K562 (cell line): Measurements from ENCODE around the gene UFC1. TPM values are rescaled to one million over a fixed set of nuclear protein-coding genes. Genes with fewer than 3 reads are reported as not detected.

Experiments used
- ATAC-seq: fragments of 200-7000 bp; cut with Tn5 transposase; 3 replicates; pipeline ENCODE4 v1.9.1; 2020; ENCODE audit warnings: moderate library complexity
- BruUV-seq: library from RNA; stranded (reverse); fragments of 400-500 nt; replicated peaks from 2 replicates; lab custom pipeline; 2021; lab: Mats Ljungman, UMichigan
- CTCF ChIA-PET: fragments of 300-600 bp; formaldehyde crosslinking; extraction: SDS; loops from one replicate; lab custom pipeline; 2021; ENCODE audit warnings: low intra/inter-chr PET ratio; lab: Yijun Ruan, JAX
- POLR2A ChIA-PET: fragments of 300-600, 350-650 bp; sonication (Branson Sonifier 250); formaldehyde crosslinking; extraction: SDS; loops from one replicate; lab custom pipeline; 2021; ENCODE audit warnings: antibody characterized with exemption, inconsistent platforms; lab: Yijun Ruan, JAX
- DNase-seq, 4 experiments: peaks; one replicate each; pipeline versions ENCODE4 v3.0.0 to v3.0.0-alpha.2; 2011 to 2018; ENCODE audit warnings: low spot score in 3 of 4, mixed read lengths in 3 of 4; ENCODE audit errors: extremely low read depth in 1 of 4
- FAIRE-seq: peaks from 2 replicates; lab custom pipeline; 2011; peaks lifted over from hg19 to GRCh38; lab: Jason Lieb, UNC
- H2AFZ ChIP-seq: 2 replicates; pipeline ENCODE4 v1.6.0; 2011; ENCODE audit warnings: low read depth, low read length, control low read depth, inconsistent platforms
- H3K27ac ChIP-seq: fragments of 200-600 bp; 3 replicates; pipeline ENCODE4 v1.8.0; 2011; ENCODE audit warnings: low read depth, mild to moderate bottlenecking, control low read depth, inconsistent platforms, low read length, moderate library complexity, mixed read lengths; ENCODE audit errors: extremely low read depth
- H3K27me3 ChIP-seq, 2 experiments: fragments of 300-600 bp in 1 of 2; 2 replicates in 1 of 2; 3 replicates in 1 of 2; pipeline versions ENCODE4 v1.6.0 to v1.8.0; 2011; ENCODE audit warnings: inconsistent platforms in 2 of 2, low read length in 2 of 2, mild to moderate bottlenecking in 1 of 2, mixed read lengths in 1 of 2, moderate library complexity in 1 of 2; ENCODE audit not compliant: control insufficient read depth in 2 of 2, insufficient read depth in 2 of 2
- H3K36me3 ChIP-seq: fragments of 300-600 bp; 3 replicates; pipeline ENCODE4 v1.8.0; 2011; ENCODE audit warnings: mild to moderate bottlenecking, low read length, inconsistent platforms; ENCODE audit not compliant: control insufficient read depth, insufficient read depth
- H3K4me1 ChIP-seq, 2 experiments: fragments of 200-600 bp in 1 of 2; replicated peaks in 1 of 2; 2 replicates in 1 of 2; 3 replicates in 1 of 2; pipeline versions ENCODE4 v1.5.1 to v1.8.0; 2011; ENCODE audit warnings: inconsistent platforms in 2 of 2, low read length in 2 of 2, mild to moderate bottlenecking in 1 of 2, mixed read lengths in 1 of 2, moderate library complexity in 1 of 2; ENCODE audit not compliant: control insufficient read depth in 2 of 2, insufficient read depth in 2 of 2
- H3K4me2 ChIP-seq: 2 replicates; pipeline ENCODE4 v1.6.1; 2011; ENCODE audit warnings: low read length, control low read depth, inconsistent platforms, mixed read lengths; ENCODE audit not compliant: insufficient read depth
- H3K4me3 ChIP-seq: fragments of 200-600 bp; sonication (generic), shearing (Covaris generic); 2 replicates; pipeline ENCODE4 v1.5.1; 2016; ENCODE audit warnings: control low read depth, inconsistent platforms
- H3K79me2 ChIP-seq: fragments of 200-600 bp; 3 replicates; pipeline ENCODE4 v1.8.0; 2011; ENCODE audit warnings: low read length, inconsistent platforms; ENCODE audit not compliant: control insufficient read depth, insufficient read depth
- H3K9ac ChIP-seq, 2 experiments: 2 replicates each; pipeline versions ENCODE4 v1.6.0 to v1.6.1; 2011; ENCODE audit warnings: low read depth in 2 of 2, low read length in 2 of 2, control low read depth in 1 of 2, inconsistent platforms in 1 of 2, mild to moderate bottlenecking in 1 of 2, mixed read lengths in 1 of 2; ENCODE audit not compliant: insufficient read depth in 1 of 2
- H3K9me1 ChIP-seq: one replicate; pipeline ENCODE4 v1.6.0; 2011; ENCODE audit warnings: inconsistent platforms, mild to moderate bottlenecking, low read length, moderate library complexity; ENCODE audit not compliant: control insufficient read depth, insufficient read depth
- H3K9me3 ChIP-seq: replicated peaks from 2 replicates; pipeline ENCODE4 v1.5.1; 2011; ENCODE audit warnings: low read depth, low read length, inconsistent platforms; ENCODE audit not compliant: control insufficient read depth, insufficient read depth
- H4K20me1 ChIP-seq: replicated peaks from 2 replicates; pipeline ENCODE4 v1.6.1; 2011; ENCODE audit warnings: low read length, inconsistent platforms, mixed read lengths; ENCODE audit not compliant: control insufficient read depth, insufficient read depth
- ATF2 ChIP-seq: sonication (generic); formaldehyde crosslinking; IDR thresholded peaks from 2 replicates; pipeline ENCODE4 v1.8.1; 2022; ENCODE audit warnings: missing genetic modification reagents
- NR2C2 ChIP-seq, 2 experiments: fragments of 200-800 bp in 1 of 2; sonication (Bioruptor generic) in 1 of 2; sonication (generic) in 1 of 2; formaldehyde crosslinking in 1 of 2; IDR thresholded peaks; 2 replicates each; pipeline versions ENCODE4 v1.6.1 to v1.8.0; 2016 to 2022; ENCODE audit warnings: mild to moderate bottlenecking in 1 of 2, missing compliant biosample characterization in 1 of 2, missing genetic modification characterization in 1 of 2, missing genetic modification reagents in 1 of 2
- NR2F6 ChIP-seq: fragments of 450-650 bp; formaldehyde crosslinking; IDR thresholded peaks from 2 replicates; pipeline ENCODE4 v1.4.0; 2020; ENCODE audit warnings: mild to moderate bottlenecking
- PTBP1 ChIP-seq: fragments of 200-400 bp; formaldehyde crosslinking; IDR thresholded peaks from 2 replicates; pipeline ENCODE4 v1.6.1; 2017; ENCODE audit warnings: low read depth, low read length
- RBBP5 ChIP-seq: fragments of 200-600 bp; sonication (generic); IDR thresholded peaks from 2 replicates; pipeline ENCODE4 v1.6.1; 2012; ENCODE audit warnings: borderline replicate concordance, mild to moderate bottlenecking, low read length, control low read depth, inconsistent platforms; ENCODE audit not compliant: insufficient read depth, poor library complexity, severe bottlenecking
- RFX5 ChIP-seq: IDR thresholded peaks from 2 replicates; pipeline ENCODE4 v1.6.1; 2011; ENCODE audit warnings: low read depth, mild to moderate bottlenecking, improper control_type of control experiment, low read length
- SIX5 ChIP-seq, 2 experiments: IDR thresholded peaks; 2 replicates each; pipeline ENCODE4 v1.6.1; 2011; ENCODE audit warnings: low read length in 2 of 2, borderline replicate concordance in 1 of 2, low read depth in 1 of 2, mild to moderate bottlenecking in 1 of 2, moderate library complexity in 1 of 2; ENCODE audit not compliant: insufficient read depth in 1 of 2
- SUPT5H ChIP-seq: fragments of 450-650 bp; IDR thresholded peaks from 2 replicates; pipeline ENCODE4 v1.6.1; 2016
- ZNF354B ChIP-seq: fragments of 250-450 bp; sonication (Bioruptor Pico); IDR thresholded peaks from 2 replicates; pipeline ENCODE4 v1.4.0; 2020
- WGBS: fragments of 100-300 bp; shearing (Covaris generic); methylation state at CpG from one replicate; pipeline ENCODE4 v1.1.6; 2016; ENCODE audit warnings: low coverage, mixed read lengths; ENCODE audit not compliant: insufficient coverage; ENCODE audit errors: missing lambda C conversion rate; 5-methylcytosine and 5-hydroxymethylcytosine counted together
- in situ Hi-C: fragments of 300-500 bp; cut with MboI; formaldehyde crosslinking; loops from 4 replicates; pipeline ENCODE4 v1.15.0; 2018; ENCODE audit warnings: inconsistent platforms, mixed read lengths
- intact Hi-C: fragments of 100-400 bp; cut with micrococcal nuclease; formaldehyde crosslinking; loops from 2 replicates; pipeline ENCODE4 v1.14.2; 2022
- polyA plus RNA-seq, 8 experiments: library from polyadenylated mRNA; depleted of rRNA in 4 of 8; stranded (reverse) in 5 of 8; unstranded in 3 of 8; fragments of >200 nt; fragmentation: Nextera tagmentation in 2 of 8; fragmentation: Illumina TruSeq in 1 of 8; extraction: Ambion mirVana in 2 of 8; extraction: Trizol in 1 of 8; gene quantifications; 2 replicates each; pipeline versions ENCODE4 v1.2.1 to v1.2.3, GENCODE V29; 2011 to 2014; ENCODE audit warnings: inconsistent platforms in 1 of 8, missing spikeins in 1 of 8
- total RNA-seq, 7 experiments: library from RNA; depleted of rRNA in 6 of 7; stranded (reverse); fragments of >200 nt in 6 of 7; fragmentation: Illumina TruSeq in 2 of 7; extraction: Trizol in 2 of 7; gene quantifications; 2 replicates each; pipeline versions ENCODE4 v1.2.1 to v1.2.3, GENCODE V29; 2011 to 2021; ENCODE audit warnings: low replicate concordance in 1 of 7
- TF ChIP-seq, protein P1 (sequence below): sonication (generic); formaldehyde crosslinking; IDR thresholded peaks from 2 replicates; pipeline ENCODE4 v1.8.0; 2022; ENCODE audit warnings: missing genetic modification reagents, mild to moderate bottlenecking, borderline replicate concordance
- TF ChIP-seq, protein P2 (sequence below): sonication (generic); formaldehyde crosslinking; IDR thresholded peaks from 2 replicates; pipeline ENCODE4 v1.9.0; 2022; ENCODE audit warnings: mild to moderate bottlenecking, missing genetic modification reagents
- TF ChIP-seq, protein P3 (sequence below): fragments of 250-450 bp; sonication (Bioruptor Pico); IDR thresholded peaks from 2 replicates; pipeline ENCODE4 v1.5.0; 2021

UFC1 gene
- total and polyA plus RNA-seq, 9 of the 15 experiments (the other 6 are each of a cell fraction or from before 2014, with no cell fraction given), result 92.8 to 220 (median 161) TPM

- FAIRE-seq (peak; percentile 42), DNase-seq (peak in 3 of 4 experiments; percentile 39 to 74 (median 55)), ATAC-seq (peak; percentile 59)
- ChIA-PET POLR2A (interaction anchor here (0.7 to 4.7 kb wide), 11 partner anchors 8 to 207 kb away, joined by 3 to 33 read pairs (median 4); partner anchors contain the start of genes B4GALT3, DEDD, F11R and NIT1), CTCF (no interaction called here)
- H3K9ac ChIP-seq, result peak overlapping the region; percentile 86 to 92
- peaks cover 46 to 67% of the 10 kb centered on the region in 2 experiments for H3K4me1 ChIP-seq
- H3K27ac ChIP-seq, result peak overlapping the region; percentile 83
- WGBS, result 2% methylated on average over 21 of the region's 33 CpGs
- in situ Hi-C loops, result no loop called here
- H3K9me1 ChIP-seq, result no peaks in the 10 kb centered on the region
- no peaks in the 10 kb centered on the region for H3K9me3 ChIP-seq
- peaks cover 49% of the 10 kb centered on the region for H3K79me2 ChIP-seq
- intact Hi-C loops, result loop anchor here (1.0 to 5.0 kb wide), 3 partner anchors 10 to 48 kb away; partner anchors contain the start of genes B4GALT3, DEDD, NIT1 and PFDN2
- H3K27me3 ChIP-seq, result no peaks in the 10 kb centered on the region
- H2AFZ ChIP-seq, result peak overlapping the region; percentile 73
- peak overlapping the region; percentile 95 for H3K4me2 ChIP-seq
- no peaks in the 10 kb centered on the region for H4K20me1 ChIP-seq
- H3K4me3 ChIP-seq, result peak overlapping the region; percentile 55
- peaks cover 71% of the 10 kb centered on the region for H3K36me3 ChIP-seq
- TSS peak; percentile 36 for BruUV-seq
- TF ChIP-seq, protein P1, sequence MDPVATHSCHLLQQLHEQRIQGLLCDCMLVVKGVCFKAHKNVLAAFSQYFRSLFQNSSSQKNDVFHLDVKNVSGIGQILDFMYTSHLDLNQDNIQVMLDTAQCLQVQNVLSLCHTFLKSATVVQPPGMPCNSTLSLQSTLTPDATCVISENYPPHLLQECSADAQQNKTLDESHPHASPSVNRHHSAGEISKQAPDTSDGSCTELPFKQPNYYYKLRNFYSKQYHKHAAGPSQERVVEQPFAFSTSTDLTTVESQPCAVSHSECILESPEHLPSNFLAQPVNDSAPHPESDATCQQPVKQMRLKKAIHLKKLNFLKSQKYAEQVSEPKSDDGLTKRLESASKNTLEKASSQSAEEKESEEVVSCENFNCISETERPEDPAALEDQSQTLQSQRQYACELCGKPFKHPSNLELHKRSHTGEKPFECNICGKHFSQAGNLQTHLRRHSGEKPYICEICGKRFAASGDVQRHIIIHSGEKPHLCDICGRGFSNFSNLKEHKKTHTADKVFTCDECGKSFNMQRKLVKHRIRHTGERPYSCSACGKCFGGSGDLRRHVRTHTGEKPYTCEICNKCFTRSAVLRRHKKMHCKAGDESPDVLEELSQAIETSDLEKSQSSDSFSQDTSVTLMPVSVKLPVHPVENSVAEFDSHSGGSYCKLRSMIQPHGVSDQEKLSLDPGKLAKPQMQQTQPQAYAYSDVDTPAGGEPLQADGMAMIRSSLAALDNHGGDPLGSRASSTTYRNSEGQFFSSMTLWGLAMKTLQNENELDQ (CRISPR knock-in tag), result no peak
- TF ChIP-seq SIX5 (IDR thresholded peaks at IDR 0.05; ENCODE audit: borderline replicate concordance in 1 of 2, insufficient read depth in 1 of 2, low read depth in 1 of 2, low read length in 2 of 2) (no peak), SUPT5H (no peak; the same call in 1 of the 2 replicates), NR2F6 (no peak), RBBP5 (peak; percentile 24), PTBP1 (no peak), ZNF354B (no peak), NR2C2 (CRISPR knock-in tag; IDR thresholded peaks at IDR 0.05) (no peak), NR2C2 (tag; IDR thresholded peaks at IDR 0.05) (no peak), ATF2 (no peak), RFX5 (no peak)
- TF ChIP-seq, protein P2, sequence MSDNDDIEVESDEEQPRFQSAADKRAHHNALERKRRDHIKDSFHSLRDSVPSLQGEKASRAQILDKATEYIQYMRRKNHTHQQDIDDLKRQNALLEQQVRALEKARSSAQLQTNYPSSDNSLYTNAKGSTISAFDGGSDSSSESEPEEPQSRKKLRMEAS, result no peak; the same call in 1 of the 2 replicates
- TF ChIP-seq, protein P3, sequence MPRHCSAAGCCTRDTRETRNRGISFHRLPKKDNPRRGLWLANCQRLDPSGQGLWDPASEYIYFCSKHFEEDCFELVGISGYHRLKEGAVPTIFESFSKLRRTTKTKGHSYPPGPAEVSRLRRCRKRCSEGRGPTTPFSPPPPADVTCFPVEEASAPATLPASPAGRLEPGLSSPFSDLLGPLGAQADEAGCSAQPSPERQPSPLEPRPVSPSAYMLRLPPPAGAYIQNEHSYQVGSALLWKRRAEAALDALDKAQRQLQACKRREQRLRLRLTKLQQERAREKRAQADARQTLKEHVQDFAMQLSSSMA (CRISPR knock-in tag), result no peak
These were observed 13.1 kb downstream of the UFC1 start for GRCh38 chr1:161166669-161167548.
